Ishikawa (cell line): ENCODE measurements around the gene STEEP1.

ENCODE experiments used
- CEBPB ChIP-seq: IDR thresholded peaks from 2 replicates; pipeline ENCODE4 v1.6.1; 2012
- CREB1 ChIP-seq: IDR thresholded peaks from 2 replicates; pipeline ENCODE4 v1.6.1; 2012; ENCODE audit warnings: low read depth
- EGR1 ChIP-seq: IDR thresholded peaks from 2 replicates; pipeline ENCODE4 v1.6.1; 2012
- EP300 ChIP-seq: IDR thresholded peaks from 2 replicates; pipeline ENCODE4 v1.6.1; 2012; ENCODE audit warnings: borderline replicate concordance
- MAX ChIP-seq: IDR thresholded peaks from 2 replicates; pipeline ENCODE4 v1.6.1; 2012
- NFIC ChIP-seq: IDR thresholded peaks from 2 replicates; pipeline ENCODE4 v1.6.1; 2012
- RAD21 ChIP-seq: IDR thresholded peaks from 2 replicates; pipeline ENCODE4 v1.6.1; 2012; ENCODE audit warnings: low read depth
- TAF1 ChIP-seq: IDR thresholded peaks from 2 replicates; pipeline ENCODE4 v1.6.1; 2012; ENCODE audit warnings: low read depth, mild to moderate bottlenecking
- TCF12 ChIP-seq: IDR thresholded peaks from 2 replicates; pipeline ENCODE4 v1.6.1; 2012; ENCODE audit warnings: low read depth
- TEAD4 ChIP-seq: IDR thresholded peaks from 2 replicates; pipeline ENCODE4 v1.6.1; 2012
- YY1 ChIP-seq: IDR thresholded peaks from 2 replicates; pipeline ENCODE4 v1.6.1; 2012; ENCODE audit warnings: low read depth
- ZBTB7A ChIP-seq: IDR thresholded peaks from 2 replicates; pipeline ENCODE4 v1.6.1; 2012; ENCODE audit warnings: low read depth
- TF ChIP-seq, protein P1 (sequence below): IDR thresholded peaks from 2 replicates; pipeline ENCODE4 v1.6.1; 2012; ENCODE audit warnings: low read depth, mild to moderate bottlenecking
- TF ChIP-seq, protein P2 (sequence below): IDR thresholded peaks from 2 replicates; pipeline ENCODE4 v1.6.1; 2012

DNA sequence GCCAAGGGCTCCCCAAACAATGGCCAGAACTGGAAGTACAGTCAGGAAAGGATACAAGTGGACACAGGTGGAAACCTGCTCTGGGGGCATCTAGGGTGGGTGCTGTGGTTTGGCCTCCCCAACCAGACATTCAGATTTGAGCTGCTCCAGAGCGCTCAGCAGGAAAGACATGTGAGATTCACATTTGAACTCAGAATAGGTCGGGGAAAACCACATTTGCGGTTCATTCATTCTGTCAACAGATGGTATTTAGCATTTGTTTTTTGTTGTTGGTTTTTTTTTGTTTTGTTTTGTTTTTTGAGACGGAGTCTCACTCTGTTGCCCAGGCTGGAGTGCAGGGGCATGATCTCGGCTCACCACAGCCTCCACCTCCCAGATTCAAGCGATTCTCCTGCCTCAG is 44.0 kb downstream of the STEEP1 start:
- TF ChIP-seq EP300 (no peak), ZBTB7A (no peak), TEAD4 (no peak), YY1 (no peak), RAD21 (no peak), TCF12 (no peak), CEBPB (no peak), TAF1 (no peak), EGR1 (no peak), CREB1 (no peak), MAX (no peak), NFIC (no peak)
- TF ChIP-seq, protein P1, sequence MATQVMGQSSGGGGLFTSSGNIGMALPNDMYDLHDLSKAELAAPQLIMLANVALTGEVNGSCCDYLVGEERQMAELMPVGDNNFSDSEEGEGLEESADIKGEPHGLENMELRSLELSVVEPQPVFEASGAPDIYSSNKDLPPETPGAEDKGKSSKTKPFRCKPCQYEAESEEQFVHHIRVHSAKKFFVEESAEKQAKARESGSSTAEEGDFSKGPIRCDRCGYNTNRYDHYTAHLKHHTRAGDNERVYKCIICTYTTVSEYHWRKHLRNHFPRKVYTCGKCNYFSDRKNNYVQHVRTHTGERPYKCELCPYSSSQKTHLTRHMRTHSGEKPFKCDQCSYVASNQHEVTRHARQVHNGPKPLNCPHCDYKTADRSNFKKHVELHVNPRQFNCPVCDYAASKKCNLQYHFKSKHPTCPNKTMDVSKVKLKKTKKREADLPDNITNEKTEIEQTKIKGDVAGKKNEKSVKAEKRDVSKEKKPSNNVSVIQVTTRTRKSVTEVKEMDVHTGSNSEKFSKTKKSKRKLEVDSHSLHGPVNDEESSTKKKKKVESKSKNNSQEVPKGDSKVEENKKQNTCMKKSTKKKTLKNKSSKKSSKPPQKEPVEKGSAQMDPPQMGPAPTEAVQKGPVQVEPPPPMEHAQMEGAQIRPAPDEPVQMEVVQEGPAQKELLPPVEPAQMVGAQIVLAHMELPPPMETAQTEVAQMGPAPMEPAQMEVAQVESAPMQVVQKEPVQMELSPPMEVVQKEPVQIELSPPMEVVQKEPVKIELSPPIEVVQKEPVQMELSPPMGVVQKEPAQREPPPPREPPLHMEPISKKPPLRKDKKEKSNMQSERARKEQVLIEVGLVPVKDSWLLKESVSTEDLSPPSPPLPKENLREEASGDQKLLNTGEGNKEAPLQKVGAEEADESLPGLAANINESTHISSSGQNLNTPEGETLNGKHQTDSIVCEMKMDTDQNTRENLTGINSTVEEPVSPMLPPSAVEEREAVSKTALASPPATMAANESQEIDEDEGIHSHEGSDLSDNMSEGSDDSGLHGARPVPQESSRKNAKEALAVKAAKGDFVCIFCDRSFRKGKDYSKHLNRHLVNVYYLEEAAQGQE: no peak
- TF ChIP-seq, protein P2, sequence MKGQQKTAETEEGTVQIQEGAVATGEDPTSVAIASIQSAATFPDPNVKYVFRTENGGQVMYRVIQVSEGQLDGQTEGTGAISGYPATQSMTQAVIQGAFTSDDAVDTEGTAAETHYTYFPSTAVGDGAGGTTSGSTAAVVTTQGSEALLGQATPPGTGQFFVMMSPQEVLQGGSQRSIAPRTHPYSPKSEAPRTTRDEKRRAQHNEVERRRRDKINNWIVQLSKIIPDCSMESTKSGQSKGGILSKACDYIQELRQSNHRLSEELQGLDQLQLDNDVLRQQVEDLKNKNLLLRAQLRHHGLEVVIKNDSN: no peak
